ENCODE results near the gene PCDHGA5.
"Not testable (repeated sequence)": the region's sequence is repeated elsewhere in the genome, so short reads cannot be mapped to it uniquely, and the experiment has no call there.

PCDHGA5 gene
- total RNA-seq, result 0 to 0.13 reads per million in 2 donors

GRCh38 chr5:141363952-141364660 lies at the start of gene PCDHGA5:
PCDHGA5 (plus strand) TSS chr5:141364162; CDS start chr5:141364331, 169 bp downstream.
- DNase-seq, result no peak

- DNase-seq, result not testable (repeated sequence)
Observed at GRCh38 chr5:141316963-141317362, 47.0 kb upstream of the PCDHGA5 start.

- no peak for DNase-seq
Observed at GRCh38 chr5:141319202-141319601, 44.8 kb upstream of the PCDHGA5 start.

- DNase-seq, result no peak
Observed at GRCh38 chr5:141319699-141320098, 44.3 kb upstream of the PCDHGA5 start.

GRCh38 chr5:141320225-141321169 lies 43.5 kb upstream of the PCDHGA5 start, which contains the start of gene TAF7:
TAF7 (minus strand) TSS chr5:141320784; CDS start chr5:141320044, 740 bp downstream.
- DNase-seq, result peak; percentile 79 to 95 (median 86)

GRCh38 chr5:141322261-141322660 lies 41.7 kb upstream of the PCDHGA5 start:
- DNase-seq, result no peak

GRCh38 chr5:141326088-141326854 lies 37.7 kb upstream of the PCDHGA5 start:
- peak; percentile 25 to 76 (median 49) for DNase-seq

GRCh38 chr5:141328231-141328630 lies 35.7 kb upstream of the PCDHGA5 start:
- no peak for DNase-seq

- DNase-seq, result peak in 1 of 5 experiments; percentile 41
Observed at GRCh38 chr5:141330299-141331080, 33.5 kb upstream of the PCDHGA5 start, which contains the start of gene PCDHGA1. PCDHGA1 (plus strand) TSS chr5:141330514.

GRCh38 chr5:141332571-141332970 lies 31.4 kb upstream of the PCDHGA5 start:
- DNase-seq, result not testable (repeated sequence)

GRCh38 chr5:141338538-141339306 lies 25.2 kb upstream of the PCDHGA5 start, which contains the start of gene PCDHGA2:
PCDHGA2 (plus strand) TSS chr5:141338760.
- peak in 1 of 5 experiments; percentile 24 for DNase-seq

- DNase-seq, result not testable (repeated sequence)
Observed at GRCh38 chr5:141340781-141341354, 23.1 kb upstream of the PCDHGA5 start.

GRCh38 chr5:141342773-141343172 lies 21.2 kb upstream of the PCDHGA5 start:
- DNase-seq, result no peak

GRCh38 chr5:141343242-141343952 lies 20.6 kb upstream of the PCDHGA5 start, which contains the start of gene PCDHGA3:
PCDHGA3 (plus strand) TSS chr5:141343829; CDS start chr5:141344034, 205 bp downstream.
- DNase-seq, result peak in 1 of 5 experiments; percentile 38

- DNase-seq, result no peak
Observed at GRCh38 chr5:141343953-141344463, 20.0 kb upstream of the PCDHGA5 start.

- no peak for DNase-seq
Observed at GRCh38 chr5:141345327-141345726, 18.6 kb upstream of the PCDHGA5 start.

GRCh38 chr5:141346017-141346416 lies 17.9 kb upstream of the PCDHGA5 start:
- DNase-seq, result not testable (repeated sequence)

GRCh38 chr5:141349917-141350619 lies 13.9 kb upstream of the PCDHGA5 start, which contains the start of gene PCDHGB1:
PCDHGB1 (plus strand) TSS chr5:141350099; CDS start chr5:141350261, 162 bp downstream.
- DNase-seq, result peak in 2 of 5 experiments; percentile 17 to 45

Measured in T-helper 2 cell (primary cell).